GM23248 (cell line): ENCODE results near the gene LRR1.

ENCODE experiments used
- EZH2 ChIP-seq: fragments of 200-600 bp; sonication (generic); IDR thresholded peaks from 2 replicates; pipeline ENCODE4 v1.6.1; 2018; ENCODE audit warnings: antibody characterized with exemption, mild to moderate bottlenecking; ENCODE audit not compliant: insufficient read depth, poor library complexity, severe bottlenecking
- EZH2phosphoT487 ChIP-seq: fragments of 200-600 bp; sonication (generic); IDR thresholded peaks from 2 replicates; pipeline ENCODE4 v1.6.1; 2018; ENCODE audit warnings: antibody characterized with exemption, moderate library complexity, mild to moderate bottlenecking, low read depth; ENCODE audit not compliant: insufficient read depth

DNA sequence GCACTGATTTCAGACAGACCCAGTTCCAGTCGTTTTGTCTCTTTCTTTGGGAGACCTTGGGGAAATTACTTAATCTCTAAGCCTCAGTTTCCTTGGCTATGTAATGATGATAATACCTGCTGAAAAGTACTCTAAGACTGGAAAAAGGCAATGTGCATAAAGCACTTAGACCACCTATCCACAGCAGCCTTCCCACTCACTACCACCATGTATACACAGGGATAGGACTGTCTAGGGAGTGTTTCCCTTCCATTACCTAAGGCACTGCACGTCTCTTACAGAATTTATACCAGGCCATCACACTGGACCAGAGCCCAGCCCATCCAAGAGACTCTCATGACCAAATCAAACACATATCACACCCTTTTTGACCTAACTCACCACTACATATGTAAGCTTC lies 18.9 kb upstream of the LRR1 start:
- TF ChIP-seq EZH2 (no peak), EZH2phosphoT487 (no peak)
